Neural cell (in vitro differentiated cells): ENCODE measurements around the gene RPL29. TPM values are rescaled to one million over a fixed set of nuclear protein-coding genes. Genes with fewer than 3 reads are reported as not detected.

Experiments used
- H2AFZ ChIP-seq: fragments of 200-600, 300-800 bp; sonication (generic), shearing (Covaris generic); 2 replicates; pipeline ENCODE4 v1.6.0; 2014; ENCODE audit warnings: low read depth, mild to moderate bottlenecking, antibody characterized with exemption, low read length, moderate library complexity
- H3F3A ChIP-seq: fragments of 200-600 bp; shearing (Covaris generic); 2 replicates; pipeline ENCODE4 v1.6.1; 2016; ENCODE audit warnings: mild to moderate bottlenecking, moderate library complexity, mixed read lengths, antibody characterized with exemption, low read length; ENCODE audit not compliant: insufficient read depth, poor library complexity, severe bottlenecking
- H3K27ac ChIP-seq: fragments of 200-600, 300-800 bp; sonication (generic), shearing (Covaris generic); 2 replicates; pipeline ENCODE4 v1.5.1; 2014; ENCODE audit warnings: mild to moderate bottlenecking, low read length, moderate library complexity
- H3K27me3 ChIP-seq: fragments of 300-800, 200-600 bp; sonication (generic), shearing (Covaris generic); 2 replicates; pipeline ENCODE4 v1.6.0; 2014; ENCODE audit warnings: mild to moderate bottlenecking, low read depth, low read length, moderate library complexity; ENCODE audit not compliant: insufficient read depth
- H3K36me3 ChIP-seq: fragments of 300-800, 200-600 bp; sonication (generic), shearing (Covaris generic); 2 replicates; pipeline ENCODE4 v1.5.1; 2014; ENCODE audit warnings: mild to moderate bottlenecking, antibody characterized with exemption, low read length, moderate library complexity; ENCODE audit not compliant: insufficient read depth
- H3K4me2 ChIP-seq: fragments of 300-800, 200-600 bp; sonication (generic), shearing (Covaris generic); 2 replicates; pipeline ENCODE4 v1.6.0; 2014; ENCODE audit warnings: mild to moderate bottlenecking, low read length
- H3K4me3 ChIP-seq: fragments of 300-800, 200-600 bp; sonication (generic), shearing (Covaris generic); 2 replicates; pipeline ENCODE4 v1.5.1; 2014; ENCODE audit warnings: mild to moderate bottlenecking, low read length, moderate library complexity
- H3K79me2 ChIP-seq: fragments of 200-600 bp; shearing (Covaris generic); replicated peaks from 2 replicates; pipeline ENCODE4 v1.6.0; 2014; ENCODE audit warnings: mild to moderate bottlenecking, low read length, moderate library complexity; ENCODE audit not compliant: insufficient read depth
- H3K9ac ChIP-seq: fragments of 300-800, 200-600 bp; sonication (generic), shearing (Covaris generic); 2 replicates; pipeline ENCODE4 v1.6.1; 2016; ENCODE audit warnings: mild to moderate bottlenecking, low read length, mixed read lengths
- H3K9me2 ChIP-seq: fragments of 200-600 bp; shearing (Covaris generic); 2 replicates; pipeline ENCODE4 v1.6.1; 2016; ENCODE audit warnings: mild to moderate bottlenecking, low read length, mixed read lengths; ENCODE audit not compliant: insufficient read depth
- H3K9me3 ChIP-seq: fragments of 200-600, 300-800 bp; sonication (generic), shearing (Covaris generic); 2 replicates; pipeline ENCODE4 v1.6.1; 2016; ENCODE audit warnings: mild to moderate bottlenecking, mixed run types, low read length, moderate library complexity, mixed read lengths
- H4K20me1 ChIP-seq: fragments of 200-600 bp; shearing (Covaris generic); 2 replicates; pipeline ENCODE4 v1.6.1; 2016; ENCODE audit warnings: mild to moderate bottlenecking, mixed run types; ENCODE audit not compliant: insufficient read depth
- EP300 ChIP-seq: fragments of 450-650 bp; conservative IDR thresholded peaks from 2 replicates; pipeline ENCODE4 v1.6.1; 2014; ENCODE audit warnings: antibody characterized with exemption, mild to moderate bottlenecking, moderate library complexity; ENCODE audit not compliant: poor library complexity, severe bottlenecking
- MXI1 ChIP-seq: fragments of 450-650 bp; conservative IDR thresholded peaks from 2 replicates; pipeline ENCODE4 v1.6.1; 2014; ENCODE audit warnings: antibody characterized with exemption, mild to moderate bottlenecking; ENCODE audit not compliant: poor library complexity, severe bottlenecking
- POLR2AphosphoS5 ChIP-seq: IDR thresholded peaks from 2 replicates; pipeline ENCODE4 v1.6.1; 2012
- SMC3 ChIP-seq: fragments of 450-650 bp; conservative IDR thresholded peaks from 2 replicates; pipeline ENCODE4 v1.6.1; 2014; ENCODE audit warnings: antibody characterized with exemption, mild to moderate bottlenecking, moderate library complexity; ENCODE audit not compliant: poor library complexity
- TAF1 ChIP-seq: IDR thresholded peaks from 2 replicates; pipeline ENCODE4 v1.6.1; 2012; ENCODE audit warnings: low read depth
- polyA plus RNA-seq: library from polyadenylated mRNA; depleted of rRNA; stranded (reverse); fragments of >200 nt; gene quantifications from 2 replicates; pipeline ENCODE4 v1.2.3, GENCODE V29; 2014
- TF ChIP-seq, protein P1 (sequence below): fragments of 450-650 bp; IDR thresholded peaks from 2 replicates; pipeline ENCODE4 v1.5.1; 2014; ENCODE audit warnings: antibody characterized with exemption, mild to moderate bottlenecking, moderate library complexity; ENCODE audit not compliant: poor library complexity, severe bottlenecking
- TF ChIP-seq, protein P2 (sequence below): IDR thresholded peaks from 2 replicates; pipeline ENCODE4 v1.6.1; 2012; ENCODE audit warnings: borderline replicate concordance

RPL29 gene
- polyA plus RNA-seq, 1 donor from 2014 or later: 846 TPM

DNA sequence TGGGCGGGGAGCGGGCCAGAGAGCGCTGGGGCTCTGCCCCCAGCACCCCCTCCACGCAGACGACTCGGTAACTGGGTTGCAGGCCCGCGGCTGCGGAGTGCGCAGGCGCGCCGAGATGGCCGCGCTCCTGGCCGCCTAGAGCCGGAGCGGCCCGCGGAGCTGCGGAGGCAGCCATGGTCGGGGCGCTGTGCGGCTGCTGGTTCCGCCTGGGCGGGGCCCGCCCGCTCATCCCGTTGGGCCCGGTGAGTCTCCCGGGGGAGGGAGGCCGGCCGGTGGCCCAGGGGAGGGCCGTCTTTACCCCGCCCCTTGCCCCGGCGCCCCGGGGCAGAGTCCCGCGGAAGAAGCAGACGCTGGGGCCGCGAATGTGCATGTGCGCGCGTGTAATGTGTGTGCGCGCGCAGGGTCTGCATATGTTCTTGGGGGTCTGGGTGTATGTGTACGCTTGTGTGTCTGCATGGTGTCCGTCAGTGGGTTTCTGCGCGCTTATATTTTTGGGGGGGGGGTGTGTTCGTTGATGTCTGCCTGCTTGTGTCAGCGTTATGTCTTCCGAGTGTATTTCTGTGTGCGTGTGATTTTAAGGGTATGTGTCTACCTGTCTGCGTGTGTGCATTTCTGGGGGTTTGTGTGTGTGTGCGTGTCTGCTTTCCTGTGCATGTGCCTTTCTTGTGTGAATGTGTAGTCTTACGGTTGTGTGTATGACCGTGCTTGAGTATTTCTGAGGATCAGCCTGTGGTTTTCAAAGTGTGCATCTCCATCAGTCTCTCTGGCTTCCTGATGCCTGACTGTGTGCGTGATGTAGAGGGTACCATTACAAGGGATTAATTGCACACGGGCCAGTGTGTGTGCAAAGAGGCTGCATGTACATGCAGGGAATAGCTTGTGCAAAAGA is 20.5 kb downstream of the RPL29 start, which contains the start of gene ABHD14A:
Gene ABHD14A, plus strand, starts transcription at position 102 of the 889 bp plus-strand sequence. Its CDS starts 72 bp downstream, at position 174.
- Histone ChIP-seq H3K27ac (peak within 1 kb of the TSS; percentile 70), H3K27me3 (no peaks in the 10 kb centered on the region), H2AFZ (peak within 1 kb of the TSS; percentile 86), H3K9me3 (no peaks in the 10 kb centered on the region), H3K79me2 (no peaks in the 10 kb centered on the region), H3F3A (no peaks in the 10 kb centered on the region), H3K36me3 (no peaks in the 10 kb centered on the region), H3K9ac (peak within 1 kb of the TSS; percentile 85), H4K20me1 (no peaks in the 10 kb centered on the region), H3K4me3 (peak within 1 kb of the TSS; percentile 69), H3K9me2 (no peaks in the 10 kb centered on the region), H3K4me2 (peak within 1 kb of the TSS; percentile 87)
- no peak for TF ChIP-seq TAF1
- TF ChIP-seq MXI1: peak; percentile 74
- peak; percentile 18 for TF ChIP-seq SMC3
- TF ChIP-seq, protein P1, sequence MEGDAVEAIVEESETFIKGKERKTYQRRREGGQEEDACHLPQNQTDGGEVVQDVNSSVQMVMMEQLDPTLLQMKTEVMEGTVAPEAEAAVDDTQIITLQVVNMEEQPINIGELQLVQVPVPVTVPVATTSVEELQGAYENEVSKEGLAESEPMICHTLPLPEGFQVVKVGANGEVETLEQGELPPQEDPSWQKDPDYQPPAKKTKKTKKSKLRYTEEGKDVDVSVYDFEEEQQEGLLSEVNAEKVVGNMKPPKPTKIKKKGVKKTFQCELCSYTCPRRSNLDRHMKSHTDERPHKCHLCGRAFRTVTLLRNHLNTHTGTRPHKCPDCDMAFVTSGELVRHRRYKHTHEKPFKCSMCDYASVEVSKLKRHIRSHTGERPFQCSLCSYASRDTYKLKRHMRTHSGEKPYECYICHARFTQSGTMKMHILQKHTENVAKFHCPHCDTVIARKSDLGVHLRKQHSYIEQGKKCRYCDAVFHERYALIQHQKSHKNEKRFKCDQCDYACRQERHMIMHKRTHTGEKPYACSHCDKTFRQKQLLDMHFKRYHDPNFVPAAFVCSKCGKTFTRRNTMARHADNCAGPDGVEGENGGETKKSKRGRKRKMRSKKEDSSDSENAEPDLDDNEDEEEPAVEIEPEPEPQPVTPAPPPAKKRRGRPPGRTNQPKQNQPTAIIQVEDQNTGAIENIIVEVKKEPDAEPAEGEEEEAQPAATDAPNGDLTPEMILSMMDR: peak; percentile 18
- TF ChIP-seq POLR2AphosphoS5: peak; percentile 75

DNA sequence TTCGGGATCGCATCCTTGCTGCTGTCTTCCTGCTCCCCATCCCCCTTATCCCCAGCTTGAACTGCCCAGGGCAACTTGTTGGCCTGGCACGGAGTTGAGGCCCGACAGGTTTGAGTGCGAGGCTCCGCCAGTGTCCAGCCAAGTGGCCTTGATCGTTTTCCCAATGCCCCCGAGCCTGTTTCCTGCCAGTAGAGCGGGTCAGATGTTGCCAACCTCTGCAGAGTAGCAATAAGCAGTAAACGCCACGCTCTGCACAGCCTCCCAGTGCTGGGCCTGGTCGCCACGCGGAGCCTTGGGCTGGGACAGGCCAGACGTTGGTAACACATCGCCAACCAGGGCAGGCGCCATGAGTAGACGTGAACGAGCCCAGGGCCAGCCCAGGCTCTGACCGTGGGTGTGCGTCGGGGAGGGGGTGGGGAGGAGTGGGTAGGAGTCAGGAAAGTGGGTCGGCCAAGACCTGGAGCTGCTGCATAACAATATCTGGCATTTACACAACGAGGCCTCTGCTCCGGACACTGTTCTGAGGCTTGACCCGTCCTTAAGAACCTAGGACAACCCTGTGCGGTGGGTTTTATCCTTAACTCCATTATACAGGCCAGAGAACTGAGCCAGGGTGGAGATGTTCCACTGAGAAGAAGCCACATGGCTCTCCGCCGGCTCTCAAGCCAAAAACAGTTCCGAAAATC is 21.3 kb downstream of the RPL29 start:
- Histone ChIP-seq H4K20me1 (no peaks in the 10 kb centered on the region), H3K36me3 (no peaks in the 10 kb centered on the region), H3K4me2 (peak overlapping the region; percentile 87), H3K27me3 (no peaks in the 10 kb centered on the region), H3K9me2 (no peaks in the 10 kb centered on the region), H3K27ac (peak overlapping the region; percentile 70), H2AFZ (peak overlapping the region; percentile 86), H3K4me3 (peak overlapping the region; percentile 69), H3K9me3 (no peaks in the 10 kb centered on the region), H3K9ac (peak overlapping the region; percentile 85), H3K79me2 (no peaks in the 10 kb centered on the region), H3F3A (no peaks in the 10 kb centered on the region)
- peak; percentile 19 for TF ChIP-seq SMC3
- TF ChIP-seq, protein P2, sequence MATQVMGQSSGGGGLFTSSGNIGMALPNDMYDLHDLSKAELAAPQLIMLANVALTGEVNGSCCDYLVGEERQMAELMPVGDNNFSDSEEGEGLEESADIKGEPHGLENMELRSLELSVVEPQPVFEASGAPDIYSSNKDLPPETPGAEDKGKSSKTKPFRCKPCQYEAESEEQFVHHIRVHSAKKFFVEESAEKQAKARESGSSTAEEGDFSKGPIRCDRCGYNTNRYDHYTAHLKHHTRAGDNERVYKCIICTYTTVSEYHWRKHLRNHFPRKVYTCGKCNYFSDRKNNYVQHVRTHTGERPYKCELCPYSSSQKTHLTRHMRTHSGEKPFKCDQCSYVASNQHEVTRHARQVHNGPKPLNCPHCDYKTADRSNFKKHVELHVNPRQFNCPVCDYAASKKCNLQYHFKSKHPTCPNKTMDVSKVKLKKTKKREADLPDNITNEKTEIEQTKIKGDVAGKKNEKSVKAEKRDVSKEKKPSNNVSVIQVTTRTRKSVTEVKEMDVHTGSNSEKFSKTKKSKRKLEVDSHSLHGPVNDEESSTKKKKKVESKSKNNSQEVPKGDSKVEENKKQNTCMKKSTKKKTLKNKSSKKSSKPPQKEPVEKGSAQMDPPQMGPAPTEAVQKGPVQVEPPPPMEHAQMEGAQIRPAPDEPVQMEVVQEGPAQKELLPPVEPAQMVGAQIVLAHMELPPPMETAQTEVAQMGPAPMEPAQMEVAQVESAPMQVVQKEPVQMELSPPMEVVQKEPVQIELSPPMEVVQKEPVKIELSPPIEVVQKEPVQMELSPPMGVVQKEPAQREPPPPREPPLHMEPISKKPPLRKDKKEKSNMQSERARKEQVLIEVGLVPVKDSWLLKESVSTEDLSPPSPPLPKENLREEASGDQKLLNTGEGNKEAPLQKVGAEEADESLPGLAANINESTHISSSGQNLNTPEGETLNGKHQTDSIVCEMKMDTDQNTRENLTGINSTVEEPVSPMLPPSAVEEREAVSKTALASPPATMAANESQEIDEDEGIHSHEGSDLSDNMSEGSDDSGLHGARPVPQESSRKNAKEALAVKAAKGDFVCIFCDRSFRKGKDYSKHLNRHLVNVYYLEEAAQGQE: no peak

DNA sequence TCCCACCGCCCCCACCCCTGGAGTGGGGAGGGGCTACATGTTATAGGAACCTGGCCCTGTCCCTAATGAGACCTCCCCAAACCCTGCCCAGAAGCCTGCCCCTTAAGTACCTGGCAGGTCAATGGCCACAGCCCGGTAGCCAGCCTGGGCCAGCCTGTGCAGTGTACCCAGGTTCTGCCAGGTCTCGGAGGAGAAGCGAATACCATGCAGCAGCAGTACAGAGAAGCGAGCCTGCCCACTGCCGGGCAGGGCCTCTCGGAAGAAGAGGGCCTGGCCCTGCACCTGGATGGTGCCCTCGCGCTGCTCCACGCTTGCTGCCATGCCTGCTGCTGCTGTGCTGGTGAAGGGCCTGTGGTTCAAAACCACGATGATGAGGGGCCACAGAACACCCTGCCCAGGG is 24.3 kb downstream of the RPL29 start:
- H3K9ac ChIP-seq: no peak overlapping the region
- H2AFZ ChIP-seq: no peak overlapping the region
- no peaks in the 10 kb centered on the region for H3K9me3 ChIP-seq
- H3K36me3 ChIP-seq: no peaks in the 10 kb centered on the region
- no peak overlapping the region for H3K4me3 ChIP-seq
- no peaks in the 10 kb centered on the region for H4K20me1 ChIP-seq
- peaks cover 8% of the 10 kb centered on the region for H3K79me2 ChIP-seq
- H3F3A ChIP-seq: no peaks in the 10 kb centered on the region
- no peak overlapping the region for H3K27ac ChIP-seq
- no peaks in the 10 kb centered on the region for H3K9me2 ChIP-seq
- H3K4me2 ChIP-seq: no peak overlapping the region
- H3K27me3 ChIP-seq: no peaks in the 10 kb centered on the region
- TF ChIP-seq, protein P1: no peak
- TF ChIP-seq EP300: no peak
- TF ChIP-seq POLR2AphosphoS5: no peak
- TF ChIP-seq SMC3: no peak
- TF ChIP-seq MXI1: no peak
- TF ChIP-seq, protein P2: no peak
